H9 (cell line): Measurements from ENCODE around the gene USP9X. TPM values are rescaled to one million over a fixed set of nuclear protein-coding genes. Genes with fewer than 3 reads are reported as not detected.

Experiments used
- DNase-seq: peaks from one replicate; pipeline ENCODE4 v3.0.0-alpha.2; 2017
- H2AFZ ChIP-seq: one replicate; pipeline ENCODE4 v1.6.1; 2013; ENCODE audit warnings: mild to moderate bottlenecking, low read length, control low read depth, moderate library complexity
- H2AK5ac ChIP-seq: 2 replicates; pipeline ENCODE4 v1.6.1; 2013; ENCODE audit warnings: low read length, control low read depth, mixed read lengths; ENCODE audit not compliant: insufficient read length
- H2BK120ac ChIP-seq: one replicate; pipeline ENCODE4 v1.6.1; 2013; ENCODE audit warnings: low read depth, mild to moderate bottlenecking, low read length, control low read depth, inconsistent platforms; ENCODE audit not compliant: poor library complexity, severe bottlenecking
- H2BK12ac ChIP-seq: 2 replicates; pipeline ENCODE4 v1.6.1; 2013; ENCODE audit warnings: low read length, control low read depth, mixed read lengths, low read depth; ENCODE audit not compliant: insufficient read length
- H2BK15ac ChIP-seq: 2 replicates; pipeline ENCODE4 v1.6.1; 2013; ENCODE audit warnings: low read depth, low read length, control low read depth
- H2BK20ac ChIP-seq: one replicate; pipeline ENCODE4 v1.6.1; 2013; ENCODE audit warnings: low read depth, mild to moderate bottlenecking, low read length, control low read depth, inconsistent platforms; ENCODE audit not compliant: poor library complexity, severe bottlenecking
- H2BK5ac ChIP-seq: 2 replicates; pipeline ENCODE4 v1.6.1; 2013; ENCODE audit warnings: low read length, control low read depth, mixed read lengths; ENCODE audit not compliant: insufficient read length
- H3K14ac ChIP-seq: 2 replicates; pipeline ENCODE4 v1.6.1; 2013; ENCODE audit warnings: low read length, control low read depth; ENCODE audit not compliant: insufficient read depth
- H3K18ac ChIP-seq: 2 replicates; pipeline ENCODE4 v1.6.1; 2013; ENCODE audit warnings: low read depth, mild to moderate bottlenecking, mixed read lengths, low read length, control low read depth; ENCODE audit not compliant: insufficient read length
- H3K23ac ChIP-seq: 2 replicates; pipeline ENCODE4 v1.6.1; 2013; ENCODE audit warnings: low read length, control low read depth, mixed read lengths, low read depth; ENCODE audit not compliant: insufficient read length
- H3K23me2 ChIP-seq: 2 replicates; pipeline ENCODE4 v1.6.1; 2013; ENCODE audit warnings: low read depth, mild to moderate bottlenecking, mixed read lengths, low read length, control low read depth; ENCODE audit not compliant: insufficient read length, poor library complexity, severe bottlenecking
- H3K27ac ChIP-seq: 2 replicates; pipeline ENCODE4 v1.5.1; 2013; ENCODE audit warnings: low read length, control low read depth, mixed read lengths, low read depth; ENCODE audit not compliant: insufficient read length
- H3K27me3 ChIP-seq: 2 replicates; pipeline ENCODE4 v1.6.1; 2013; ENCODE audit warnings: low read length, control low read depth, inconsistent platforms; ENCODE audit not compliant: insufficient read depth
- H3K4ac ChIP-seq: 2 replicates; pipeline ENCODE4 v1.6.1; 2013; ENCODE audit warnings: low read depth, mild to moderate bottlenecking, control low read depth, inconsistent platforms, low read length, moderate library complexity
- H3K4me1 ChIP-seq: 2 replicates; pipeline ENCODE4 v1.6.1; 2013; ENCODE audit warnings: low read length, control low read depth, inconsistent platforms; ENCODE audit not compliant: insufficient read depth
- H3K4me2 ChIP-seq: 2 replicates; pipeline ENCODE4 v1.6.1; 2013; ENCODE audit warnings: low read length, control low read depth, mixed read lengths; ENCODE audit not compliant: insufficient read length, insufficient read depth
- H3K56ac ChIP-seq: 2 replicates; pipeline ENCODE4 v1.6.1; 2013; ENCODE audit warnings: low read depth, mild to moderate bottlenecking, mixed read lengths, low read length, control low read depth; ENCODE audit not compliant: insufficient read length
- H3K79me1 ChIP-seq: 2 replicates; pipeline ENCODE4 v1.6.1; 2013; ENCODE audit warnings: low read depth, mild to moderate bottlenecking, moderate library complexity, low read length, control low read depth, inconsistent platforms; ENCODE audit not compliant: insufficient read depth, poor library complexity, severe bottlenecking
- H3K79me2 ChIP-seq: 2 replicates; pipeline ENCODE4 v1.6.1; 2013; ENCODE audit warnings: low read length, control low read depth, inconsistent platforms; ENCODE audit not compliant: insufficient read depth
- H3K9ac ChIP-seq: 2 replicates; pipeline ENCODE4 v1.6.1; 2013; ENCODE audit warnings: low read length, control low read depth, mixed read lengths; ENCODE audit not compliant: insufficient read length; ENCODE audit errors: extremely low read depth
- H3K9me3 ChIP-seq: one replicate; pipeline ENCODE4 v1.6.1; 2013; ENCODE audit warnings: low read depth, low read length, inconsistent platforms; ENCODE audit not compliant: control insufficient read depth
- H3T11ph ChIP-seq: one replicate; pipeline ENCODE4 v1.6.1; 2013; ENCODE audit warnings: mild to moderate bottlenecking, low read length, control low read depth, inconsistent platforms
- H4K20me1 ChIP-seq: one replicate; pipeline ENCODE4 v1.6.1; 2013; ENCODE audit not compliant: control insufficient read depth, insufficient read length, insufficient read depth
- H4K5ac ChIP-seq: 2 replicates; pipeline ENCODE4 v1.6.1; 2013; ENCODE audit warnings: low read depth, mild to moderate bottlenecking, mixed read lengths, low read length, control low read depth; ENCODE audit not compliant: insufficient read length
- H4K8ac ChIP-seq: replicated peaks from 2 replicates; pipeline ENCODE4 v1.6.1; 2013; ENCODE audit warnings: low read length, control low read depth, mixed read lengths, low read depth; ENCODE audit not compliant: insufficient read length
- H4K91ac ChIP-seq: 2 replicates; pipeline ENCODE4 v1.6.1; 2013; ENCODE audit warnings: low read depth, mild to moderate bottlenecking, moderate library complexity, mixed read lengths, low read length, control low read depth; ENCODE audit not compliant: insufficient read length
- H3K27ac Mint-ChIP-seq, 3 experiments: 2 replicates in 2 of 3; 3 replicates in 1 of 3; pipeline ENCODE4 v1.8.0; 2020 to 2021; ENCODE audit warnings: mixed read lengths in 3 of 3, mild to moderate bottlenecking in 1 of 3, moderate library complexity in 1 of 3
- H3K27me3 Mint-ChIP-seq: 2 replicates; pipeline ENCODE4 v1.8.0; 2021; ENCODE audit warnings: low read depth, mild to moderate bottlenecking, moderate library complexity, mixed read lengths
- H3K36me3 Mint-ChIP-seq, 3 experiments: 2 replicates in 2 of 3; 3 replicates in 1 of 3; pipeline ENCODE4 v1.8.0; 2020 to 2021; ENCODE audit warnings: low read depth in 3 of 3, mixed read lengths in 3 of 3; ENCODE audit not compliant: insufficient read depth in 1 of 3
- H3K4me1 Mint-ChIP-seq, 2 experiments: 2 replicates each; pipeline ENCODE4 v1.8.0; 2020; ENCODE audit warnings: mixed read lengths in 2 of 2
- H3K4me3 Mint-ChIP-seq, 2 experiments: 2 replicates in 1 of 2; 3 replicates in 1 of 2; pipeline ENCODE4 v1.8.0; 2020 to 2021; ENCODE audit warnings: mild to moderate bottlenecking in 2 of 2, mixed read lengths in 2 of 2, moderate library complexity in 1 of 2
- H3K9me3 Mint-ChIP-seq, 2 experiments: 2 replicates in 1 of 2; 3 replicates in 1 of 2; pipeline ENCODE4 v1.8.0; 2020; ENCODE audit warnings: mild to moderate bottlenecking in 2 of 2, mixed read lengths in 2 of 2, moderate library complexity in 1 of 2
- CTCF ChIP-seq: fragments of 200-600 bp; sonication (generic); conservative IDR thresholded peaks from 3 replicates; pipeline ENCODE4 v1.8.0; 2021; ENCODE audit warnings: antibody characterized with exemption, mild to moderate bottlenecking
- WGBS: extraction: QIAGEN DNeasy Blood & Tissue Kit; methylation state at CpG from one replicate; pipeline ENCODE4 v1.1.7; 2013; ENCODE audit warnings: missing lambda C conversion rate, low lambda C conversion rate, mixed read lengths; ENCODE audit not compliant: insufficient read length; ENCODE audit errors: extremely low coverage; 5-methylcytosine and 5-hydroxymethylcytosine counted together
- total RNA-seq: library from RNA; stranded (reverse); gene quantifications from 2 replicates; pipeline ENCODE4 v1.2.1, GENCODE V29; 2021

USP9X gene
- total RNA-seq, 1 experiment from 2014 or later = 284 TPM

DNA sequence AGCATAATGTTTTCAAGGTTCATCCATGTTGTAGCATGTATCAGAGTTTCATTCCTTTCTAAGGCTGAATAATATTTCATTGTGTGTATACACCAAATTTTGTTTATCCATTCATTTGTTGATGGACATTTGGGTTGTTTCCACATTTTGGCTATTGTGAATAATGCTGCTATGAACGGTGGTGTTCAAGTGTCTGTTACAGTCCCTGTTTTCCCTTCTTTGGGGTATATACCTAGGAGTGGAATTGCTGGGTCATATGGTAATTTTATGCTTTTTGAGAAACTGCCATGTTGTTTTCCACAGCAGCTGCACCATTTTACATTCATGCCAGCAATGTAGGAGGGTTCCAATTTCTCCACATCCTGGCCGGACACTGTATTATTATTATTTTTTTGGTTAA, 3.4 kb upstream of the USP9X start:
- WGBS = no CpG with 5 or more reads among the region's 2 CpGs
- no peak overlapping the region for H2AK5ac ChIP-seq
- no peak overlapping the region for H3K56ac ChIP-seq
- H2BK5ac ChIP-seq = no peak overlapping the region
- no peaks in the 10 kb centered on the region for H3K23me2 ChIP-seq
- no peak overlapping the region for H4K5ac ChIP-seq
- no peak overlapping the region for H4K8ac ChIP-seq
- no peak overlapping the region for H3K14ac ChIP-seq
- H3K4ac ChIP-seq = no peak overlapping the region
- peaks cover 4% of the 10 kb centered on the region in 3 experiments for H3K36me3 Mint-ChIP-seq
- no peaks in the 10 kb centered on the region for H3K27me3 Mint-ChIP-seq
- no peak overlapping the region for H2BK120ac ChIP-seq
- no peak overlapping the region for H4K91ac ChIP-seq
- H2BK15ac ChIP-seq = no peak overlapping the region
- no peaks in the 10 kb centered on the region for H3K9me3 ChIP-seq
- H3K27me3 ChIP-seq = no peaks in the 10 kb centered on the region
- peaks cover 47 to 48% of the 10 kb centered on the region in 2 experiments for H3K9me3 Mint-ChIP-seq
- H3K79me1 ChIP-seq = no peaks in the 10 kb centered on the region
- DNase-seq = no peak
- H2AFZ ChIP-seq = no peak overlapping the region
- H3K79me2 ChIP-seq = peaks cover 15% of the 10 kb centered on the region; the same call in 1 of the 2 replicates
- H2BK20ac ChIP-seq = no peak overlapping the region
- no peak for TF ChIP-seq CTCF
- no peak overlapping the region for H3K18ac ChIP-seq
- H2BK12ac ChIP-seq = no peak overlapping the region
- H3K27ac ChIP-seq = no peak overlapping the region
- no peak overlapping the region for H3K4me3 Mint-ChIP-seq
- peaks cover 10 to 18% of the 10 kb centered on the region in 2 experiments for H3K4me1 Mint-ChIP-seq
- no peak overlapping the region for H3T11ph ChIP-seq
- H3K23ac ChIP-seq = no peak overlapping the region
- H3K27ac Mint-ChIP-seq = no peak overlapping the region
- no peak overlapping the region for H3K4me2 ChIP-seq
- H3K4me1 ChIP-seq = no peaks in the 10 kb centered on the region; the same call in 1 of the 2 replicates
- H3K9ac ChIP-seq = no peak overlapping the region
- no peaks in the 10 kb centered on the region for H4K20me1 ChIP-seq
